Esophagus mucosa (tissue), 1 donor: ENCODE results near the gene ZNF888. TPM values are rescaled to one million over a fixed set of nuclear protein-coding genes. Genes with fewer than 3 reads are reported as not detected.
"Not testable (repeated sequence)": the region's sequence is repeated elsewhere in the genome, so short reads cannot be mapped to it uniquely, and the experiment has no call there.

Experiments used
- ATAC-seq: fragments of 200-7000 bp; cut with Tn5 transposase; one replicate; pipeline ENCODE4 v1.9.1; 2020
- total RNA-seq: library from RNA; stranded (reverse); gene quantifications from one replicate; pipeline ENCODE4 v1.2.4, GENCODE V29; 2023
- donor health status: DM: yes; HTN: yes; CAD: no.

ZNF888 gene
- total RNA-seq, 1 donor from 2014 or later, result 3.6 TPM

GRCh38 chr19:52941523-52941922 lies 18.3 kb upstream of the ZNF888 start:
- not testable (repeated sequence) for ATAC-seq

GRCh38 chr19:52940905-52941304 lies 17.7 kb upstream of the ZNF888 start:
- ATAC-seq, result not testable (repeated sequence)

GRCh38 chr19:52938761-52939160 lies 15.5 kb upstream of the ZNF888 start:
- no peak for ATAC-seq

GRCh38 chr19:52936954-52937325 lies 13.7 kb upstream of the ZNF888 start:
- no peak for ATAC-seq

- no peak for ATAC-seq
Measured at GRCh38 chr19:52936151-52936953, 13.1 kb upstream of the ZNF888 start.

GRCh38 chr19:52935434-52935833 lies 12.2 kb upstream of the ZNF888 start:
- no peak for ATAC-seq

GRCh38 chr19:52924641-52925040 lies 1.4 kb upstream of the ZNF888 start:
- peak; percentile 44 for ATAC-seq

GRCh38 chr19:52923778-52924593 lies 758 bp upstream of the ZNF888 start:
- ATAC-seq, result peak; percentile 46

GRCh38 chr19:52917531-52917930 lies 5.7 kb downstream of the ZNF888 start:
- ATAC-seq, result no peak

- ATAC-seq, result no peak
Measured at GRCh38 chr19:52910648-52911047, 12.6 kb downstream of the ZNF888 start.

GRCh38 chr19:52904052-52904780 lies 19.0 kb downstream of the ZNF888 start:
- not testable (repeated sequence) for ATAC-seq

GRCh38 chr19:52901842-52902241 lies 21.4 kb downstream of the ZNF888 start:
- no peak for ATAC-seq

GRCh38 chr19:52898596-52898995 lies 24.6 kb downstream of the ZNF888 start:
- not testable (repeated sequence) for ATAC-seq

- ATAC-seq, result no peak
Measured at GRCh38 chr19:52898101-52898500, 25.1 kb downstream of the ZNF888 start.

GRCh38 chr19:52897138-52897935 lies 25.9 kb downstream of the ZNF888 start, which contains the start of gene ZNF320:
TSS of gene ZNF320 (minus strand) at chr19:52897635. CDS start at chr19:52890255, 7,380 bp downstream.
- ATAC-seq, result peak; percentile 100

- ATAC-seq, result peak; percentile 67
Measured at GRCh38 chr19:52896431-52897137, 26.6 kb downstream of the ZNF888 start.

- no peak for ATAC-seq
Measured at GRCh38 chr19:52891336-52891735, 31.9 kb downstream of the ZNF888 start.

- no peak for ATAC-seq
Measured at GRCh38 chr19:52889931-52890330, 33.3 kb downstream of the ZNF888 start.

GRCh38 chr19:52889076-52889475 lies 34.2 kb downstream of the ZNF888 start:
- no peak for ATAC-seq

- ATAC-seq, result no peak
Measured at GRCh38 chr19:52880895-52881389, 42.3 kb downstream of the ZNF888 start.

GRCh38 chr19:52872996-52873395 lies 50.2 kb downstream of the ZNF888 start:
- not testable (repeated sequence) for ATAC-seq
